GM12872 (cell line): ENCODE results near the gene DUSP8.

ENCODE experiments used
- TF ChIP-seq, protein P1 (sequence below): IDR thresholded peaks from 3 replicates; pipeline ENCODE4 v1.5.1; 2011; ENCODE audit warnings: low read depth, mild to moderate bottlenecking, low read length, moderate library complexity; ENCODE audit not compliant: insufficient read depth

The DUSP8 gene

DNA sequence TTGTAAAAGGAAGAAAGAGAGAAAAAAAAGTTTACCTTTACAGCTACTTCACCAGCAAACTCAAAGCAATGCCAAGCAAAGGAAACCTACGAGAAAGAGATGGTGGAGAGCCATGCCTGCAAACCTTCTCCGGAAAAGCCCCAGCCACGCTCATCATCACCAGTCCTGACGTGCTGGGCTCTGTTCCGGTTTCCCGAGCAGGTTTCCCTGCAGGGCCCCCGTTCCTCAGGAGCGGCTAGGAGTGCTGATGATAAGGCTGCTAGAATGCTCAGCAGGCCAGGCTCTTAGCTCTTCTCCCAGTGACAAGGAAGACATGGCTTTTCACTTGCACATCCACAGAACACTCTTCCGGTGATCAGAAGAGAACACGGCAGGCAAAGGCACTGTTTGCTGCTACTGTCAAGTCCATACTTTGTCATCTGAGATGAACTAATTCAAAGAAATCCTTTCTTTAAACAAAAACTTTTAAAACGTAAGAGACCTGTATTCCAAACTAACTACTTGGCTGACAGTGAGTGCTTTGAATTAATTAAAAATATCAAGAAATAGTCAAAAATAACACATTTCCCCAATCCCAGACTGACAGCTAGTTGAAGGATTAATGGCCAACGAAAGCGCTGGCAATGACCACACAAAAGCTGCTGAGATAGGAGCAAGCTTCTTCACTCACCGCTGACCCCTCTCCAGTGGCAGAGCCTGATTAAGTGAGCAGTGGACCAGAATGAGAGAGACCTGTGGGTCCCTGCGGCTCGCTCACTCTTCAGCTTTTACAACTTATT is 35.8 kb downstream of the DUSP8 start:
- TF ChIP-seq, protein P1, sequence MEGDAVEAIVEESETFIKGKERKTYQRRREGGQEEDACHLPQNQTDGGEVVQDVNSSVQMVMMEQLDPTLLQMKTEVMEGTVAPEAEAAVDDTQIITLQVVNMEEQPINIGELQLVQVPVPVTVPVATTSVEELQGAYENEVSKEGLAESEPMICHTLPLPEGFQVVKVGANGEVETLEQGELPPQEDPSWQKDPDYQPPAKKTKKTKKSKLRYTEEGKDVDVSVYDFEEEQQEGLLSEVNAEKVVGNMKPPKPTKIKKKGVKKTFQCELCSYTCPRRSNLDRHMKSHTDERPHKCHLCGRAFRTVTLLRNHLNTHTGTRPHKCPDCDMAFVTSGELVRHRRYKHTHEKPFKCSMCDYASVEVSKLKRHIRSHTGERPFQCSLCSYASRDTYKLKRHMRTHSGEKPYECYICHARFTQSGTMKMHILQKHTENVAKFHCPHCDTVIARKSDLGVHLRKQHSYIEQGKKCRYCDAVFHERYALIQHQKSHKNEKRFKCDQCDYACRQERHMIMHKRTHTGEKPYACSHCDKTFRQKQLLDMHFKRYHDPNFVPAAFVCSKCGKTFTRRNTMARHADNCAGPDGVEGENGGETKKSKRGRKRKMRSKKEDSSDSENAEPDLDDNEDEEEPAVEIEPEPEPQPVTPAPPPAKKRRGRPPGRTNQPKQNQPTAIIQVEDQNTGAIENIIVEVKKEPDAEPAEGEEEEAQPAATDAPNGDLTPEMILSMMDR = no peak

DNA sequence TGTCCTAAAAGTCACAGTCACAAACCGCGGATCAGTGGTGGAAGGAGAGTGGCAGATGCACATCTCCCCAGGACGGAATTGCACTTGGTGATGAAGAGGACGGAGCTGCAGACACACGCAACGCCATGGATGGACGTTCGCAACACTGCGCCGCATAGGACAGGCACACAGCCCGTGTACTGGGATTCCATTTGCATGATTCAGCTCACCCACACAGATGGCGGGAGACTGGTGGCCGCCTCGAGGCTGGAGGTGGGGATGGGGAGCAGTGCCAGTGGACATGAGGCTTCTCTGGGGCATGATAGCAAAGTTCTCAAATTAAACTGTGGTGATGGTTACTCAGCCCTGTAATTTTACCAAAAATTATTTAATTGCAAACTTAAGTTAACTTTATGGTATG is 37.4 kb downstream of the DUSP8 start:
- TF ChIP-seq, protein P1 = no peak

DNA sequence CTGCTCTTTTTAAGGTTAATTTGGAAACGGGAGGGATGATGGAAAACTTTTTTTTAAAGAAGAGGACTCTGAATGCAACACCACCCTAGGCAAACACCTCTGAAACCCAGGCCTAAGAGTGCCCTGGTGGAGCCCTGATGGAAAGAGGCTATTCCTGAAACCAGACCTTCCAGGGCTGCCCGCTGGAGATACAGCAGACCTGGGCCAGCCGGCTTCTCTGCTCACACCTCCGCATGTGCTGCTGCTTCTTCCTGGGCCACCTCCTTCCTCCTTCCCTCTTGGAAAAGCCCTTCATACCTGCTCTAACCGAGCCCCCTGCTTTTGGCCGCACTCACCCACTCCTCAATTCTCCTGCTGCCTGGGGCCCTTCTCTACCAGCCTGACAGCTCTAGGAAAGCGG is 37.9 kb downstream of the DUSP8 start:
- TF ChIP-seq, protein P1 = no peak

- TF ChIP-seq, protein P1 = no peak
Observed at GRCh38 chr11:1533342-1533725, 38.7 kb downstream of the DUSP8 start.

GRCh38 chr11:1532606-1533341 is 39.3 kb downstream of the DUSP8 start:
- TF ChIP-seq, protein P1 = no peak

- TF ChIP-seq, protein P1 = no peak
Observed at GRCh38 chr11:1532014-1532586, 40.0 kb downstream of the DUSP8 start.

DNA sequence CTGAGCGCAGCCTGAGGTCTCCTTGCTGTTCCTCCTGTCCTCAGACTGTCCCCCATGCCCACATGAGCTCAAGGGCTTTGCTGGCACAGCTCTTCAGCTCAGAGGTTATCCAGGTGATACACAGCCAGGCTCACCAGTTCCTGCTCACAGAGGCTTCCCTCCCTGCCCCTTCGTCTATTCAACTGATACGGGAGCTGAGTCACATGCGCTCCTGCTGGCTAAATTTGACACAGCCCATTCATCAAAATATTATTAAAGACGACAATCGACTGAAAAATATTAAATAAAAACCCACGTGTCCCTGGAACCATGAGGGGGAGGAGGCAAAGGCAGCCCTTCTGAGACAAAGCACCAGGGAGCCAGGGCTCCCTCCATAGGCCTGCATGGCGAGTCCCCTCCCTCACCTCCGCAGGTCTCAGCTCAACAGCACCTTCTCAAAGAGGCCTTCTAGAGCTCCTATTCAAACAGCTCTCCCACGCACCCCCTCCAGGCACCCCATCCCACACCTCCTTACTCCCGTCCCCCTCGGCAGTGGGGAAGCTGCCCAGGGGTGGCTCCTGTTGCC is 40.5 kb downstream of the DUSP8 start:
- TF ChIP-seq, protein P1 = no peak
